Fibroblast of mammary gland (primary cell): ENCODE results near the gene CD177.

ENCODE experiments used
- DNase-seq: peaks from one replicate; pipeline ENCODE4 v3.0.0-alpha.2; 2010; ENCODE audit warnings: low read depth
- H3K4me3 ChIP-seq: 2 replicates; pipeline ENCODE4 v1.5.1; 2011; ENCODE audit warnings: low read depth, mild to moderate bottlenecking, low read length, moderate library complexity; ENCODE audit not compliant: control insufficient read depth
- CTCF ChIP-seq: conservative IDR thresholded peaks from 2 replicates; pipeline ENCODE4 v1.5.1; 2011; ENCODE audit warnings: low read depth, low read length, inconsistent platforms; ENCODE audit not compliant: control insufficient read depth, insufficient read depth

CD177 gene

DNA sequence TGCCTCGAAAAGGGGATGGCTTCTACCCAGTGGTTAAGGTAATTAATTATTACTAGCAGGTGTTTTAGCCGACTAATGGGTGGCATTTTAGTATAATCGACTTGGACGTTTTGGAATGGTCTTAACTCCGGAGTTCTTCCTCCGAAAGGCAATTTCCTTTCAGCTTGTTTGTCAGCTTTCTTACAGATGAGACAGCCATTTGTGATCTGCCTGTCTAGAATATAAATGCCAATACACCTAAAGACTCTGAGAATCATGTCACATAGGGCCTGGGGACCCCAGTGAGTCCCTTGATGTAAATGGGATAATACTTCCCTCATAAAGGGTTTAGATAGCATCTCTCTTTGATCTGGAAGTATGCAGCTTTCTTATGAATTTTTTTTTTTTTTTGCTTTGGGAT is 42.2 kb upstream of the CD177 start:
- no peak overlapping the region for H3K4me3 ChIP-seq
- no peak for TF ChIP-seq CTCF
- DNase-seq: no peak

DNA sequence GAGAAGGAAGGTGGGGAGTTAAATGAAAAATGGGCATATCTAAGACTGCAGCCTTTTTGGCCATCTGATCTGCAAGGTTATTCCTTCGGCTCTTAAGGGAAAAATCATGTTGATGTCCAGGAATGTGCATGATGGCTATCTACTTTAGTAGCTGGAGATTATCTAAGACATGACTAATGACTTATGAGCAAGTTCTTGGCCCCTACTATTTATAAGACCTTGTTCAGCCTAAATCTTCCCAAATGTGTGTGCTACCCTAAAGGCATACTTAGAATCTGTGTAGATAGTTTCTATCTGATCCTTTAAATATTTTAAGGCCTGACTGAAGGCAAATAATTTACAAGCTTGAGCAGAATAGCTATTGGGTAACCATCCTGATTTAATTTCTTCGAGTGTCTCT is 41.8 kb upstream of the CD177 start:
- H3K4me3 ChIP-seq: no peak overlapping the region
- TF ChIP-seq CTCF: no peak
- DNase-seq: no peak

DNA sequence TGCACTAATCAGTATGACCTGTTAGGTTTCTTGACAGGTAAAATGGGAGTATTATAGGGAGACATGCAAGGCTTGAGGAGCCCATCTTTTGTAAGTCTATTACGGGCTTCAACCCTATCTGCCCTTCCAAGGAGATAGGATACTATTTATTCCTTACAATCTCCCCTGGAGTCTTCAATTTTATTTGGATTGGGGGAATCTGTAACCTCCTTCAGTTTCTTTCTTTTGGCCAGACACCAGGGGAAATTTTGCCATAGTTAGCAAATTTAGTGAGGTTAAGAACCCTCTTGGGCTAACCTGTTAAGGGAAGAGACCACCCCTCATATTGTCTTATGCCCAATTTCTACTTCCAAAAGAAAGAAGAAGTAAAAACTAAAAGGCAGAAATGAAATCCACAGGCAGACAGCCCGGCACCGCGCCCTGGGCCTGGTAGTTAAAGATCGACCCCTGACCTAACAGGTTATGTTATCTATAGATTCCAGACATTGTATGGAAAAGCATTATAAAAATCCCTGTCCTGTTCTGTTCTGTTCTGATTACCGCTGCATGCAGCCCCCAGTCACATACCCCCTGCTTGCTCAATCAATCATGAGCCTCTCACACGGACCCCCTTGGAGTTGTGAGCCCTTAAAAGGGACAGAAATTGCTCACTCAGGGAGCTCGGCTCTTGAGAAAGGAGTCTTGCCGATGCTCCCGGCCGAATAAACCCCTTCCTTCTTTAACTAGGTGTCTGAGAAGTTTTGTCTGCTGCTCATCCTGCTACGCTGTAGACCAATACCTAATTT is 39.6 kb upstream of the CD177 start:
- DNase-seq: no peak
- H3K4me3 ChIP-seq: no peak overlapping the region
- no peak for TF ChIP-seq CTCF

DNA sequence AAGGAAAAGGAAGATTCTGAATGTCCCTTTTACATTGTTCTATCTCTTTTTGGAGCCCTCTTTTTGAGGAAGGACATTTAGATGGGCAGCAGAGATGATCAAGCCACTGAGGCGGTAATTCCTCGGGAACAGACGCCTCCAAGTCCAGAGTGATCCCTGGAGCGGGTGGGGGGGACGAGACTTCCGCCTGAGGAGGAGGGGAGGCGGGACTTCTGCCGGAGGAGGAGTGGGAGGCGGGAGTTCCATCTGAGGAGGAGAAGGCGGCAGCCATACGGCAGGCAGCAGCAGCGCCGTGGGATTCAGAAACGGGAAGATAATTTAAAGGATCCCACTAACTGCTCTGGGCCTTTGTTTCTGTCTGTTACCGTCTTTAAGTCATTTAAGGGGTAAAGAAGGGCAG is 37.6 kb upstream of the CD177 start:
- TF ChIP-seq CTCF: no peak

GRCh38 chr19:43316591-43317319 is 36.7 kb upstream of the CD177 start:
- no peak overlapping the region for H3K4me3 ChIP-seq
- peak; percentile 40 for DNase-seq
- peak; percentile 43 for TF ChIP-seq CTCF

More for the DNA sequence above, 37.6 kb upstream of the CD177 start:
- no peak for DNase-seq
- no peak overlapping the region for H3K4me3 ChIP-seq

GRCh38 chr19:43318203-43318602 is 35.3 kb upstream of the CD177 start:
- no peak for TF ChIP-seq CTCF
- H3K4me3 ChIP-seq: no peak overlapping the region
- no peak for DNase-seq
